Thoracic aorta (tissue), 2 donors: ENCODE results near the gene KLF15. TPM values are rescaled to one million over a fixed set of nuclear protein-coding genes. Genes with fewer than 3 reads are reported as not detected.

Experiments used
- ATAC-seq: fragments of 150-250 bp; one replicate; pipeline ENCODE4 v1.8.0; 2017; ENCODE audit warnings: low read depth; ENCODE audit not compliant: insufficient number of reproducible peaks, low FRiP score
- DNase-seq: peaks from one replicate; pipeline ENCODE4 v3.0.0-alpha.2; 2020; ENCODE audit warnings: low spot score
- H3K27ac ChIP-seq, 2 donors: fragments of 200-600 bp; sonication (generic); 1 replicate in 1 of 2; 2 replicates in 1 of 2; pipeline ENCODE4 v1.5.1; 2016; ENCODE audit warnings: mild to moderate bottlenecking in 2 of 2, moderate library complexity in 2 of 2
- H3K27me3 ChIP-seq: fragments of 200-600 bp; sonication (generic); replicated peaks from 2 replicates; pipeline ENCODE4 v1.6.0; 2016; ENCODE audit warnings: mild to moderate bottlenecking; ENCODE audit not compliant: insufficient read depth
- H3K36me3 ChIP-seq: fragments of 200-600 bp; sonication (generic); one replicate; pipeline ENCODE4 v1.5.1; 2016
- H3K4me1 ChIP-seq, 2 donors: fragments of 200-600 bp; sonication (generic); 1 replicate in 1 of 2; 2 replicates in 1 of 2; pipeline versions ENCODE4 v1.5.1 to v1.6.0; 2016; ENCODE audit warnings: low read depth in 2 of 2, mild to moderate bottlenecking in 1 of 2; ENCODE audit not compliant: control insufficient read depth in 1 of 2
- H3K4me3 ChIP-seq: fragments of 200-600 bp; sonication (generic); 2 replicates; pipeline ENCODE4 v1.5.1; 2016; ENCODE audit warnings: mild to moderate bottlenecking
- H3K9me3 ChIP-seq: fragments of 200-600 bp; sonication (generic); 2 replicates; pipeline ENCODE4 v1.5.1; 2016
- CTCF ChIP-seq: fragments of 200-600 bp; sonication (generic); IDR thresholded peaks from one replicate; pipeline ENCODE4 v1.5.1; 2019; ENCODE audit warnings: antibody characterized with exemption
- total RNA-seq, 2 donors: library from RNA; depleted of rRNA; stranded (reverse); fragments of >200 nt; gene quantifications; one replicate each; pipeline versions ENCODE4 v1.1.0 to v1.2.3, GENCODE V29; 2016

The KLF15 gene
- total RNA-seq, 2 donors from 2014 or later = 55.7 to 90.2 TPM

GRCh38 chr3:126306888-126307482 is 50.2 kb downstream of the KLF15 start:
- TF ChIP-seq CTCF = no peak
- no peaks in the 10 kb centered on the region for H3K27me3 ChIP-seq
- H3K36me3 ChIP-seq = no peaks in the 10 kb centered on the region
- no peak overlapping the region for H3K4me3 ChIP-seq
- no peak for ATAC-seq
- peaks cover 3% of the 10 kb centered on the region for H3K9me3 ChIP-seq
- H3K4me1 ChIP-seq = peaks cover 0 to 3% of the 10 kb centered on the region in 2 donors
- no peak for DNase-seq
- H3K27ac ChIP-seq = no peak overlapping the region

GRCh38 chr3:126306397-126306796 is 50.8 kb downstream of the KLF15 start:
- Histone ChIP-seq H3K27ac (no peak overlapping the region), H3K36me3 (no peaks in the 10 kb centered on the region), H3K27me3 (no peaks in the 10 kb centered on the region), H3K4me3 (no peak overlapping the region), H3K9me3 (peaks cover 3% of the 10 kb centered on the region), H3K4me1 (peaks cover 0 to 9% of the 10 kb centered on the region in 2 donors)
- TF ChIP-seq CTCF = no peak
- no peak for ATAC-seq
- DNase-seq = no peak

- ATAC-seq = no peak
- DNase-seq = no peak
- Histone ChIP-seq H3K27ac (no peak overlapping the region), H3K36me3 (no peaks in the 10 kb centered on the region), H3K4me3 (no peak overlapping the region), H3K9me3 (peaks cover 3% of the 10 kb centered on the region), H3K4me1 (peaks cover 0 to 16% of the 10 kb centered on the region in 2 donors), H3K27me3 (no peaks in the 10 kb centered on the region)
- TF ChIP-seq CTCF = no peak
Measured at GRCh38 chr3:126305427-126305826, 51.8 kb downstream of the KLF15 start.

- Histone ChIP-seq H3K27ac (no peak overlapping the region), H3K27me3 (no peaks in the 10 kb centered on the region), H3K9me3 (peaks cover 3% of the 10 kb centered on the region), H3K4me1 (peaks cover 0 to 16% of the 10 kb centered on the region in 2 donors), H3K36me3 (no peaks in the 10 kb centered on the region), H3K4me3 (no peak overlapping the region)
- TF ChIP-seq CTCF = no peak
- ATAC-seq (no peak), DNase-seq (no peak)
Measured at GRCh38 chr3:126304704-126305103, 52.5 kb downstream of the KLF15 start.

GRCh38 chr3:126304291-126304690 is 52.9 kb downstream of the KLF15 start:
- DNase-seq = no peak

More at GRCh38 chr3:126304291-126304690, 52.9 kb downstream of the KLF15 start:
- Histone ChIP-seq H3K4me3 (no peak overlapping the region), H3K36me3 (no peaks in the 10 kb centered on the region), H3K27me3 (no peaks in the 10 kb centered on the region), H3K4me1 (peaks cover 0 to 16% of the 10 kb centered on the region in 2 donors), H3K9me3 (peaks cover 3% of the 10 kb centered on the region), H3K27ac (no peak overlapping the region)
- ATAC-seq = no peak
- no peak for TF ChIP-seq CTCF
